Activated B cell treated with CpG ODN at 0.5 μM for 24 hours (primary cell): ENCODE results near the gene ACER2. TPM values are rescaled to one million over a fixed set of nuclear protein-coding genes. Genes with fewer than 3 reads are reported as not detected.

Source experiments
- ATAC-seq: fragments of 200-7000 bp; cut with Tn5 transposase; one replicate; pipeline ENCODE4 v1.10.0; 2021; ENCODE audit warnings: low read depth, mild to moderate bottlenecking, moderate library complexity
- CTCF ChIA-PET: fragments of 350-600 bp; sonication (Branson Sonifier 250); formaldehyde crosslinking; loops from one replicate; lab custom pipeline; 2021; ENCODE audit warnings: antibody characterized with exemption; lab: Charles Lee
- POLR2A ChIA-PET: fragments of 350-600 bp; sonication (Branson Sonifier 250); formaldehyde crosslinking; loops from one replicate; lab custom pipeline; 2021; ENCODE audit warnings: antibody characterized with exemption; lab: Charles Lee
- DNase-seq: peaks from one replicate; pipeline ENCODE4 v3.0.0; 2022
- H3K27ac Mint-ChIP-seq: one replicate; pipeline ENCODE4 v1.8.0; 2020; ENCODE audit warnings: mixed read lengths
- H3K27me3 Mint-ChIP-seq: one replicate; pipeline ENCODE4 v1.8.0; 2021; ENCODE audit warnings: mixed read lengths
- H3K36me3 Mint-ChIP-seq: one replicate; pipeline ENCODE4 v1.8.0; 2021; ENCODE audit warnings: low read depth, mixed read lengths
- H3K4me1 Mint-ChIP-seq: one replicate; pipeline ENCODE4 v1.8.0; 2021; ENCODE audit warnings: mixed read lengths
- H3K4me3 Mint-ChIP-seq: one replicate; pipeline ENCODE4 v1.8.0; 2020; ENCODE audit warnings: mild to moderate bottlenecking, mixed read lengths
- H3K9me3 Mint-ChIP-seq: one replicate; pipeline ENCODE4 v1.8.0; 2020; ENCODE audit warnings: mixed read lengths
- CTCF ChIP-seq: fragments of 200-600 bp; IDR thresholded peaks from one replicate; pipeline ENCODE4 v1.8.0; 2022; ENCODE audit warnings: antibody characterized with exemption, mild to moderate bottlenecking
- intact Hi-C: fragments of 100-400 bp; cut with micrococcal nuclease; formaldehyde crosslinking; loops from one replicate; pipeline ENCODE4 v1.15.1; 2024
- total RNA-seq: library from RNA; stranded (reverse); gene quantifications from 2 replicates; pipeline ENCODE4 v1.2.3, GENCODE V29; 2022

ACER2 gene
- total RNA-seq, 1 donor from 2014 or later, result 1.4 TPM

GRCh38 chr9:19479874-19480273 is 71.1 kb downstream of the ACER2 start:
- H3K27ac Mint-ChIP-seq, result no peak overlapping the region
- CTCF ChIA-PET, result no interaction called here
- peaks cover 3% of the 10 kb centered on the region for H3K27me3 Mint-ChIP-seq
- no peaks in the 10 kb centered on the region for H3K36me3 Mint-ChIP-seq
- intact Hi-C loops, result no loop called here
- no peaks in the 10 kb centered on the region for H3K4me1 Mint-ChIP-seq
- DNase-seq (no peak), ATAC-seq (no peak)
- no peaks in the 10 kb centered on the region for H3K9me3 Mint-ChIP-seq
- no peak for TF ChIP-seq CTCF
- H3K4me3 Mint-ChIP-seq, result no peak overlapping the region
- POLR2A ChIA-PET, result no interaction called here

GRCh38 chr9:19480345-19480744 is 71.5 kb downstream of the ACER2 start:
- Mint-ChIP-seq H3K9me3 (no peaks in the 10 kb centered on the region), H3K4me1 (no peaks in the 10 kb centered on the region), H3K27ac (no peak overlapping the region), H3K27me3 (peaks cover 3% of the 10 kb centered on the region), H3K36me3 (no peaks in the 10 kb centered on the region), H3K4me3 (no peak overlapping the region)
- POLR2A ChIA-PET, result no interaction called here
- intact Hi-C loops, result no loop called here
- no peak for ATAC-seq
- DNase-seq, result no peak
- no peak for TF ChIP-seq CTCF
- CTCF ChIA-PET, result no interaction called here

GRCh38 chr9:19481121-19481870 is 72.5 kb downstream of the ACER2 start:
- TF ChIP-seq CTCF, result no peak
- DNase-seq, result no peak
- Mint-ChIP-seq H3K9me3 (no peaks in the 10 kb centered on the region), H3K27ac (no peak overlapping the region), H3K4me1 (no peaks in the 10 kb centered on the region), H3K4me3 (no peak overlapping the region), H3K36me3 (no peaks in the 10 kb centered on the region), H3K27me3 (peaks cover 3% of the 10 kb centered on the region)
- intact Hi-C loops, result no loop called here
- POLR2A ChIA-PET, result no interaction called here
- CTCF ChIA-PET, result interaction anchor here (1.1 kb wide), 1 partner anchor 16 kb away, joined by 3 read pairs; no protein-coding TSS in a partner anchor
- no peak for ATAC-seq

GRCh38 chr9:19481971-19482404 is 73.2 kb downstream of the ACER2 start:
- H3K9me3 Mint-ChIP-seq, result no peaks in the 10 kb centered on the region
- peaks cover 3% of the 10 kb centered on the region for H3K27me3 Mint-ChIP-seq
- intact Hi-C loops, result no loop called here
- H3K36me3 Mint-ChIP-seq, result no peaks in the 10 kb centered on the region
- TF ChIP-seq CTCF, result no peak
- no peak for DNase-seq
- CTCF ChIA-PET, result interaction anchor here (1.1 kb wide), 1 partner anchor 17 kb away, joined by 3 read pairs; no protein-coding TSS in a partner anchor
- H3K4me1 Mint-ChIP-seq, result no peaks in the 10 kb centered on the region
- POLR2A ChIA-PET, result no interaction called here
- no peak overlapping the region for H3K27ac Mint-ChIP-seq
- no peak for ATAC-seq
- H3K4me3 Mint-ChIP-seq, result no peak overlapping the region

GRCh38 chr9:19484699-19485098 is 75.9 kb downstream of the ACER2 start:
- no peak for TF ChIP-seq CTCF
- CTCF ChIA-PET, result interaction anchor here (1.2 kb wide), 1 partner anchor 20 kb away, joined by 4 read pairs; no protein-coding TSS in a partner anchor
- Mint-ChIP-seq H3K4me3 (no peak overlapping the region), H3K27ac (no peak overlapping the region), H3K27me3 (peaks cover 3% of the 10 kb centered on the region), H3K9me3 (no peaks in the 10 kb centered on the region), H3K36me3 (no peaks in the 10 kb centered on the region), H3K4me1 (no peaks in the 10 kb centered on the region)
- intact Hi-C loops, result no loop called here
- DNase-seq, result no peak
- POLR2A ChIA-PET, result no interaction called here
- no peak for ATAC-seq
